SW 1271 (cell line): Measurements from ENCODE around the gene COLEC12.
A peak's percentile ranks its signal among the peaks of the same experiment; 100 is the strongest.

Source experiments
- DNase-seq, 2 experiments: peaks; one replicate each; lab custom pipeline; 2025; lab: John Stamatoyannopoulos, UW

The COLEC12 gene

GRCh38 chr18:446941-447560 lies 53.5 kb downstream of the COLEC12 start:
- DNase-seq: no peak

- no peak for DNase-seq
Observed at GRCh38 chr18:445055-445454, 55.4 kb downstream of the COLEC12 start.

DNA sequence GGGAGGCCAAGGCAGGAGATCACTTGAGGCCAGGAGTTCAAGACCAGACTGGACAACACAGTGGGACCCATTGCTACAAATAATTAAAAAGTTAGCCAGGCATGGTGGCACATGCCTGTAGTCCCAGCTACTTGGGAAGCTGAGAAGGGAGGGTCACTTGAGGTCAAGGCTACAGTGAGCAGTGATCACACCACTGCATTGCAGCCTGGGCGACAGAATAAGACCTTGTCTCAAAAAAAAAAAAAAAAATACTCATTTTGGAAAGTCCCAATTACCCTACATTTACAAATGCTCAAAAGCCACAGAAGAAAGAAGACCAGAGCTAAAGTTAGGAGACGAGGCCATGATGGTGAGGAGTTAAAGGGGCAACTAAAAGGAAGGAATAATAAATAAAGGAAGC lies 61.9 kb downstream of the COLEC12 start:
- no peak for DNase-seq

DNA sequence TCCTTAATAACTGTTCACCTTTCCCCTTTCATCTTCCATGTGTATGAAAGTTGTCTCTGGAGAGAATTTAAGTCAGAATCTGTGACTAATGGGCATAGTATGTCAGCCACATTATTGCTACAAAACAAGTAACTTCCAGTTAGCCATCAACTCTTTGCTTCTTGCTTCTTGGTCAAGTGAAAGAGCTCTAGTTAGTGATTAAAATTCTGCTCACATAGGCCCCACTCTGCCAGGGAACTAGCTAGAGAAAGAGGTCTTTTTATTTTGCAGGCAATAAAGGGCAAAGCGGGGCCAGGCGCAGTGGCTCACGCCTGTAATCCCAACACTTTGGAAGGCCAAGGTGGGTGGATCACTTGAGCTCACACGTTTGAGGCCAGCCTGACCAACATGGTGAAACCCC lies 64.6 kb downstream of the COLEC12 start:
- DNase-seq: no peak

GRCh38 chr18:434410-434809 lies 66.1 kb downstream of the COLEC12 start:
- no peak for DNase-seq

- no peak for DNase-seq
Observed at GRCh38 chr18:433960-434359, 66.5 kb downstream of the COLEC12 start.

- no peak for DNase-seq
Observed at GRCh38 chr18:433298-433697, 67.2 kb downstream of the COLEC12 start.

- no peak for DNase-seq
Observed at GRCh38 chr18:432791-433190, 67.7 kb downstream of the COLEC12 start.

GRCh38 chr18:429030-429429 lies 71.5 kb downstream of the COLEC12 start:
- DNase-seq: no peak

- DNase-seq: no peak
Observed at GRCh38 chr18:427005-427404, 73.5 kb downstream of the COLEC12 start.

GRCh38 chr18:425106-425745 lies 75.3 kb downstream of the COLEC12 start:
- DNase-seq: no peak

GRCh38 chr18:424668-425067 lies 75.8 kb downstream of the COLEC12 start:
- DNase-seq: no peak

GRCh38 chr18:424071-424661 lies 76.3 kb downstream of the COLEC12 start:
- no peak for DNase-seq

- DNase-seq: no peak
Observed at GRCh38 chr18:422966-423365, 77.5 kb downstream of the COLEC12 start.

DNA sequence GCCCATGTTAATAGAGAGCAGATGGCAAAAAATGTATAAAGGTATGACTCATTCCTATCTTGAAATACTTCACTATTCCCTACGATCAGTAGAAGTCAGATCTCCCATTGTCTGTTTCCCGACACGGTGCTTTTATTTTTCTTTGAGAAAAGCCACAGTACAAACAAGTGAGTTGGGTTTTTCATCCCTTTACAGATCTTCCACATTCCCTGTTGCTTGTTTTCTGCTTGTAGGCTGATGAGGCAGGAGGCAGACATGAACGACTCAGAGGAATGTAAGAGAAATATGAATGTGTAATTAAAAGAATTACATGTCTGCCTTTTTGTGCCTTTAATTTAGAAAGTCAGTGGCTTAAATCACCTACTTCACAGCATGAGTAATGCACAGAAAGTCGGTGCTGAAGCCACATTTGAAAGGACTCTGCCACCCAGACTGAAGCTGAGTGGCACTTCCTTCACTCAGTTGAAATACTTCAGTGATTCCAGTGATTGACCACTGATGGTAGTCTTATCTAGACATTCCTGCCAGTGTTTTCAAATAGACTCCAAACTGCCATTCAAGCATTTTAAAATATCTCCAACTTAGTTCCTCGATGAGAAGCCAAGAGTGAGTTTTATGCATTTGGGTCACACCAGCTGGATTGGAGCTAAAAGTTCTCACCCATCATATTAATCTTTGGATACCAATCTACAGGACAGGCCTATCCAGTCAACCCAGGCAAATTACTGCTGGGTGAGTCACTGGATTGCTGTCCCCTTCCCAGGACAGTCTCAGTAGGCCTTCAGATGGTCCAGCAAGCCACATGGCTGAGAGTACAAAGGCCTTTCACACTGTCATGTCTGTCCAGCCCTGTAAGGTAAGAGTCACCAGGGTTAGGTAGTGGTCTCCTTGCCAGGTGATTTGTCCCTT lies 79.0 kb downstream of the COLEC12 start:
- no peak for DNase-seq

DNA sequence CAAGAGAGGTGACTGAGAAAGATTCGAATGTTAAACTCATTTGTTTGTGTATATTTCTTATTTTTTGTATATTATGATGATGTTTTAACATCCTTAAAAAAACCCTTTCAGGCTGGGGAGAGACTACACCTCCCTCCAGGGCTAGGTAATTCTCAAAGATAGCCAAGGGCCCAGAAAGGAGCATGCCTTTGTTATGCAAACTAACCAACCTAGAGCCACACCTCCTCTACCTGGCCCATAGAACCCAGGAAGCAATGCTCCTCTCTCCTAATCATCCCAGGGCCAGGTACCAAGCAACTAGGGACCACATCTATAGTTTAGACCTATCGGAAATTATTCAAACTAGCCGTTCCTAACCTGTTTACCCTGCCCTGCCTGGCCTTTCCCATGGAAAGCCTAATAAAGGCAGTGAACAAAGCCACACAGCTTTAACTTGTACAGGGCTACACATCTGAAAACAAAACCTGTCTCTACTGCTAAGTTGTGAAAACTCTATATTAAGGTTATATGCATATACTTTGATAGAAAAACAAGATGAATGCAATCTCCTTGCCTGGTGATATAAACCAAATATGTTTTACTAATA lies 79.7 kb downstream of the COLEC12 start:
- DNase-seq: no peak

DNA sequence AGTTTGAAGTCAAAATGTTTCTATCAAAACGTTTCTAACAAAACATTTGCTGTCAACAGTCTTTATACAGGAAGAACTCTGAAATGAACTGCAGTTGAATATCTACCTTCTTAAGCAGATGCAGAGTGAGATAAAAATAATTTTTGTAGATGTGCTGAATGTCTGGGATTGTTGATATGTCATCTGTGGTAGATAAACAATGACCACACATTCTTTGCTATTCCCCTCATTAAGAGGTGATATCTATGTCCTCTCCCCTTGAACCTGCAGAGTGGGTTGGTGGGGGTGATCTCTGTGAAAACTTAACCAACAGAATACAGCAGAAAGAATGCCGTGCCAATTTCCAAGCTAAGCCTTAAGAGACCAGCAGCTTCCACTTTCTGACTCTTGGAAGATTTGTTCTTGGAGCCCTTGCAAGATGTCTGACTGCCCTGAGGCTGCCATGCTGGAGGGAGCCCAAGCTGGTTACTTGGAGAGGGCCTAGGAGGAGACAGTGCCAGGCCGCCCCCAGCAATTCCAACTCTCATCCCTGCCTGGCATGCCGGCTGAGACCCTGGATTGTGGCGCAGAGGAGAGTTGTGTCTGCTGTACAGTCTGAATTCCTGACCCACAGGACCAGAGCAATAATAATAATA lies 80.8 kb downstream of the COLEC12 start:
- DNase-seq: no peak

GRCh38 chr18:417495-417894 lies 83.0 kb downstream of the COLEC12 start:
- DNase-seq: no peak

DNA sequence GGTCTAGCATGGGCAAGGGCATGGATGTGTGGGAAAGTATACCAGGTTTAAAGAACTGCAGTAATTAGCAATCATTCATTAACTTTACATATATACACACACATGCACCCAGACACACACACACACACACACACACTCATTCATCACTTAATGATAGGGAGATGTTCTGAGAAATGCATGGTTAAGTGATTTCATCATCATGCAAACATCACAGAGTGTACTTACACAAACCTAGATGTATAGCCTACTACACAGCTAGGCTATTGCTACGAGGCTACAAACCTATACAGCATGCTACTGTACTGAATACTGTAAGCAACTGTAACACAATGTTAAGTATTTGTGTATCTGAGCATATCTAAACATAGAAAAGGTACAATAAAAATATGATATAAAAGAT lies 83.6 kb downstream of the COLEC12 start:
- DNase-seq: no peak

GRCh38 chr18:415617-416612 lies 84.6 kb downstream of the COLEC12 start:
- peak in 1 of 2 experiments; percentile 7 for DNase-seq
